ENCODE data around the gene SLC6A4.
A peak's percentile ranks its signal among the peaks of the same experiment; 100 is the strongest.

The SLC6A4 gene

DNA sequence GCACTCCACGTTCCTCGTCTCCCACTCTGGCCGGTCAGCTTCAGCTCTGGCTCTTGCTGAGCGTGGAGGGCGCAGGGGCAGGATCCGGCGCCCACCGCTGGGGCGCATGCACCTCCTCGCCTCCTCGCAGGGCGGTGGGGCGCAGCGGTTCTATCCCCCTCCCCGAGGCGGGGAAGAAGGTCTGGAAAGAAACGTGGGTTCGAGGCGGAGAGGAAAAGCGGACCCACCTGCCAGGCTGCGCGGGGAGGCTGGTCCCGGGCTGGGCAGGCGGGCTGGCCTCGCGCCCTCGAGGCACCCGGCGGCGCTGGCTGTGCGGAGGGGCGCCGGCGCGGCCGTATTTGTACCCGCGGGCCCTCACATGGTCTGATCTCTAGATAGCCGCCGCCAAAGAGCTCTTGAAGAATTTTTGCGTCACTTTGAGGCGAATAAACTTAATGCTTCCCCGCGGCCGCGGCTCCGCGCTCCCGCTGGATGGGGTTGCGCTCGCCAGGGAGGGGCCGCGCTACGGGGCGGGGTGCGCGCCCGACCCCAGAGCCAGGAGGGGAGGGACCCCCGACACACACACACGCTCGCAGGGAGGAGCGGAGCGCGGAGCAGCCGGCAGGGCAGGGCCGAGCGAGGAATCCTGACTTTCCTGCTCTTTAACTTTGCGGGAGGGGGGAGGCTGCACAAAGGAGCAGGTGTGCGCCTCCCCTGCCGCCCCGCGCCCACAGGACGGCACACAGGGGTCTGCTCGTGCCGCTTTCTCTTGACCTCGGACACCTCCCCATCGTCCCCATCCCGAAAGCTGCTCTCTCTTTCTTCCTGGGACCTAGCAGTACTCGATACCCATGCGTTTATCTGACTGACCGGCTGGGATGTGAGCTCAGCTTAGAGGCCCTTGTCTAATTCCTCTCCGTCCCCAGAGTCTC, at the start of gene SLC6A4:
TSS of gene SLC6A4 (minus strand) at position 312 of the 911 bp plus-strand sequence. CDS start 13,739 bp downstream, outside the sequence.
- no peak for DNase-seq

DNA sequence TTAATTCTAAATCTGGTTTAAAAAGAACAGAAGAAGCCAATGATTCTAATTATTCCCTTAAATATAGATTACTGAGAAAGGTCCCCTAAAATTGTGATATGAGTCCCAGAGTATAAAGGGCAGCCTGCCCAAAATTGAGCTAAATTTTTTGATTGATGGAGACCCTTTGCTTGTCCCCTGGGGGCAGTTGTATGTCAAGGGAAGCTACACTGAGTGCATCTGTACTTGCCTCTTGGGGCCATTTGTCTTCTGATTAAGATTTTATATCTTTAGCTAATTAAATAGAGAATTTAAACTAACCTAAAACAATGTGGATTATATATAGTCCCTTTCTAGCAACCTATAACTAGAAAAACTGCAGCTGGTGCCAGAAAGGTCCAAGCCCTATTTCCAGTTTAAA, 43.7 kb upstream of the SLC6A4 start:
- no peak for DNase-seq

GRCh38 chr17:30278032-30278431, 42.5 kb upstream of the SLC6A4 start:
- DNase-seq = peak; percentile 8

- DNase-seq = no peak
Observed at GRCh38 chr17:30275911-30276310, 40.4 kb upstream of the SLC6A4 start.

GRCh38 chr17:30274887-30275286, 39.4 kb upstream of the SLC6A4 start:
- DNase-seq = no peak

DNA sequence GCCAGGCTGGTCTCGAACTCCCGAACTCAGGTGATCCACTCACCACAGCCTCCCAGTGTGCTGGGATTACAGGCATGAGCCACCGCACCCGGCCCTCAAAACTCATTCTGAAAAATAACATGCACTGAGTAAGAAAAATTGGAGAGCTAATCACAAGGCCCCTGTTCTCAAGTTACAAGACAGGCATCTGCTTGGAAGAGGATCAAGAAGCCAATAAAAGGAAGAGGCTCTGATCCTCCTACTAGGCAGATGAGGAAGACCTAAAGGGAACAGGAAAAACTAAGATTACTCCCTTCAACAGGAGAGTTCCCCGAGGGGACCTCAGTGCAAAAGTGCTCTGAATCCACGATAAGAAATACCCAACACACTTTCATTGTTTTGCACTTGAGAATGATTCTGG, 37.9 kb upstream of the SLC6A4 start:
- no peak for DNase-seq

DNA sequence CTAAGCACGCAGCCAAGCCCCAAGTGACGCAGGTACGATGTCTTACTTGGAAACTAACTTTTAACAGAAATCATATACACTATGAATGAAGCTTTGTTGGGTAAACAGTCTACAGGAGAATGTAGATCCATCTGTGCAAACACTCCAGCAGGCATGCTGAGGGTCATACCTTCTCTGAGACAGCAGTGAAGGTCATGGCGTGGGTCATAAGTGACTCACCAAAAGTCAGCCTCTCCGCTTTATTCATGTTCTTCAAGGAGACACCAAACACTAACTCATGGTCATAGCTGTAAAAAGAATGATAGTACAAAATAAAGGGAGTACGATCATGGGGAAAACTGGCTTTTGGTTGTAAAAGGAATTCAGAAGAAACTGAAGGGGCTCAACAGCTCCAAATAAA, 35.6 kb upstream of the SLC6A4 start:
- DNase-seq = no peak

- DNase-seq = no peak
Observed at GRCh38 chr17:30267625-30268024, 32.1 kb upstream of the SLC6A4 start.

GRCh38 chr17:30263552-30264333, 28.2 kb upstream of the SLC6A4 start:
- DNase-seq = no peak

DNA sequence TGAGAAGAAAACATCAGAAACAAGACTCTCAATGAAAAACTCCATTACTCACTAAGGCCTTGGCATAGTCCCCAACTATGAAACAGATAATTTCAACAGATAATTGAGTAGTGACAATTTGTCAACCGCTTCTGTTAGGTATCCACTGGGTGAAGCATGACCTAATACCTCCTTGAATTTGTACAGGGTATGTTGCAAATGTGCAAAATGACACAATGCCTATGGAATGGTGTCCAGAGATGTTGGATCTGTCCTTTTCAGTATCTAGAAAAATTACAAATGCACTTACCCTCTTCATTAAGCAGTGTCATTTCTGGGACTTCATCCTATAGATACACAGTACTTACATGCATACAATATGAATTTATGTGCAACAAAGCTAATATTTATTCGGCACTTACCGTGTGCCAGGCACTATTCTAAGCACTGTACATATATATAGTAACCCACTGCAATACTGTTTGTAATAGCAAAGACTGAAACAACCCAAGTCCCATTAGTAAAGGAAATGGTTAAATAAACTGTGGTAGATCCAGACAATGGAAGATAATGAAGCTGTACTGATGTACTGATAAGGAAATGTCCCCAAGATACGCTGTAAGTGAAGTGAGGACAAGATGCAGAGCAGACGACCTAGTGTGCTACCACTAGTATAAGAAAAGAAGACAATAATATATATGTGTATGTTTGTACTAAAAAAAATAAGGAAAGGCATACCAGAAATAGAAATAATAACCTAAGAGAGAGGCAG, 21.4 kb upstream of the SLC6A4 start:
- DNase-seq = no peak

- no peak for DNase-seq
Observed at GRCh38 chr17:30254150-30254549, 18.7 kb upstream of the SLC6A4 start.

GRCh38 chr17:30253312-30253711, 17.8 kb upstream of the SLC6A4 start:
- no peak for DNase-seq

- DNase-seq = no peak
Observed at GRCh38 chr17:30251931-30252330, 16.4 kb upstream of the SLC6A4 start.

- no peak for DNase-seq
Observed at GRCh38 chr17:30249460-30249859, 14.0 kb upstream of the SLC6A4 start.

DNA sequence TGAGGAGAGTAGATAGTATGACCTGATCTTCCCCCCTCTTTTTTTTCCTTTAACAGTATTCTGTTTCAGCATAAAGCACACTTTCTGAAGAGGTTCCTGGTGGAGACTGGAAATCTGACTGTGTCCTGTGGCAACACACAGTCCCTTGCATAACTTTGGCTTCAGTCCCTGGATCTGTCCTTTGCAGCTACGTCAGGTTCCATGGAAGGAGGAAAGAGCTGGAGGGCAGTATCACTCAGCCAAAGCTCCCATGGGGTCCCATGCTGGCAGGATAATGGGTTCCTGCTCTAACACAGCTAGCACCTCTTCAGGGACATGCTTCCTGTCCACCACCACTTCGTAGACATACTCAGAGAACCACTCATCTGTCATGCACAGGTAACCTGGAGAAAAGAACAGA, 13.3 kb upstream of the SLC6A4 start:
- no peak for DNase-seq

- no peak for DNase-seq
Observed at GRCh38 chr17:30246460-30246859, 11.0 kb upstream of the SLC6A4 start.

- no peak for DNase-seq
Observed at GRCh38 chr17:30244853-30245385, 9.4 kb upstream of the SLC6A4 start.

DNA sequence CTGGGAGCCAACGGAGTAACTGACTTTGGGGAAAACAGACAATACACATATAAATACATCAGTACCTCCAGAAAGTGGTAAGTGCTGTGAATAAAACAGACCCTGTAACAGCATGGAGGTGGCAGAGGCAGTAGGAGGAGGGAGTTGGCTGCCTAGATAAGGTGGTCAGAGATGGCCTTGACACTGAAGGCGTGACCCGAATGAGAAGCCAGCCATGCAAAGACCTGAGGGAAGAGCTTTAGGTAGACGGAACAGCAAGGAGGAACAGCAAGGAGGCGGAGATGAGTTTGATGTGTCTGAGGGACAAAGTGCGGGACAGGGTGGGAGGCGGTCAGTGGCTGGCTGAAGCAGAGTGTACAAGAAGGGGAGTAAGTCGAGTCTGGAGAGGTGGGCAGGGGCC, 8.1 kb upstream of the SLC6A4 start:
- no peak for DNase-seq

- DNase-seq = no peak
Observed at GRCh38 chr17:30243002-30243401, 7.5 kb upstream of the SLC6A4 start.

DNA sequence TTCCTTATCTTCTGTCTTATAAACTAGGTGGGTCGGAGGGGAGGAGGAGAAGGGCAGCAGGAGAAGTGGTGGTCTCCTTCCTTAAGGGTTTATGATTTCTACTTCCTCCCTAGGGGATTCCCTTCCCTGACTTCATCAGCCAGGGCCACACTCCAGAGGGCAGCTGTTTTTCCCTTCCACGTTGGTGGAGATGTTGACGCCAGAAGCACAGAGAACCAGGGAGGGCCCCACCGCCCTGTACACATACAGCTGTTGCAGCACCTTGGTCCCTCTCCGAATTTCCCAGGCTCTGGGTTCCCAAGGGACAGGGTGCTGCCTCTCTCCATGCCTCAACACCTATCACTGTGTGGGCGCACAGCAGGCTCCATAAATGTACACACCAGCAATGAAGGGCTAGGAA, 5.6 kb upstream of the SLC6A4 start:
- no peak for DNase-seq

DNA sequence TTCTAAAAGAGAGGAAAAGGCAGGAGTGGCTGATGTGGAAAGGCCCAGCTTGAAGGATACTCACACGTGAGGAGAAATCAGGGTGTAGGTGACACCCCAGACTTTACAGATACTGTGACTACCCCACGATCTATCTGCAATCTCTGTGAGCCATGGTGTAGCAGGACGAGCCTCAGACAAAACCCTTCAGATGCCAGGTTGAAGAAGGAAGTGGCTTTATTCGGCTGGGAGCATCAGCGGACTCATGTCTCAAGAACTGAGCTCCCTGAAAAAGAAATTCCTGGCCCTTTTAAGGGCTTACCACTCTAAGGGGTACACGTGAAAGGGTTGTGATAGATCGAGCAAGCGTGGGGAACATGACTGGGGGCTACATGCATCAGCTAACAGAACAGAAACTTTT, 4.7 kb upstream of the SLC6A4 start:
- DNase-seq = no peak

DNA sequence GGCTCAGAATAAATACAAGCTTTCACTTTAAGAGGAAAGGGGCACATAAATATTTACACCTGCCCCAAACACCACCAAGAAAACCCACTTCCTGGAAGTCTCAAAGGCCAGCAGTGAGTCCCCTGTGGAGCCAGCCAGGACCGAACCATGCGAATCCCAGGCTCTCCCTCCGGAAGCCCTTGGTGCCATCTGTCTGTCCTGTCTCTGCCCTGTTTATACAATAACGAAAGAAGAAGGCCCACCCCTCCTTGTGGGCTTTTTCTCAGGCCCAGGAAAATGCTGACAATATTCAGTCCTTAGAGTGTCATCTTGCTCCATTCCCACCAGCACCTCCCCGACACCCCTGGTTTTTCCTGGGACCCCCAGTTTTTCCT, 3.6 kb upstream of the SLC6A4 start:
- no peak for DNase-seq
